SK-N-SH (cell line): Measurements from ENCODE around the gene LRRC8C. TPM values are rescaled to one million over a fixed set of nuclear protein-coding genes. Genes with fewer than 3 reads are reported as not detected.

Experiments used
- CTCF ChIA-PET: fragments of 300-600, 350-600 bp; formaldehyde crosslinking; extraction: SDS; loops from one replicate; lab custom pipeline; 2021; lab: Yijun Ruan, JAX
- POLR2A ChIA-PET: fragments of 350-600 bp; sonication (Branson Sonifier 250); formaldehyde crosslinking; extraction: SDS; loops from one replicate; lab custom pipeline; 2020; ENCODE audit warnings: antibody characterized with exemption, inconsistent platforms; lab: Yijun Ruan, JAX
- DNase-seq: peaks from one replicate; pipeline ENCODE4 v3.0.0; 2012
- H2AFZ ChIP-seq: fragments of 200-600 bp; sonication (generic); 2 replicates; pipeline ENCODE4 v1.8.1; 2016; ENCODE audit warnings: antibody characterized with exemption, mild to moderate bottlenecking, low read depth
- H3F3A ChIP-seq: fragments of 200-600 bp; sonication (generic); replicated peaks from 2 replicates; pipeline ENCODE3; 2016; ENCODE audit warnings: antibody characterized with exemption, mild to moderate bottlenecking; ENCODE audit not compliant: insufficient read depth
- H3K27ac ChIP-seq, 2 experiments: fragments of 200-500 bp in 1 of 2; fragments of 200-600 bp in 1 of 2; sonication (Bioruptor generic) in 1 of 2; sonication (generic), shearing (Covaris generic) in 1 of 2; 2 replicates each; pipeline versions ENCODE4 v1.5.1 to v1.6.1; 2014 to 2016; ENCODE audit warnings: low read depth in 2 of 2, inconsistent platforms in 1 of 2, low read length in 1 of 2, mild to moderate bottlenecking in 1 of 2, mixed read lengths in 1 of 2
- H3K27me3 ChIP-seq: fragments of 200-600 bp; sonication (generic), shearing (Covaris generic); 2 replicates; pipeline ENCODE4 v1.6.1; 2016; ENCODE audit warnings: mixed run types; ENCODE audit not compliant: insufficient read depth
- H3K36me3 ChIP-seq, 2 experiments: fragments of 200-500 bp in 1 of 2; fragments of 200-600 bp in 1 of 2; sonication (Bioruptor generic) in 1 of 2; sonication (generic) in 1 of 2; replicated peaks in 1 of 2; 2 replicates each; pipeline versions ENCODE3 to v1.5.1; 2014 to 2016; ENCODE audit warnings: low read length in 1 of 2, mild to moderate bottlenecking in 1 of 2; ENCODE audit not compliant: insufficient read depth in 2 of 2, control insufficient read depth in 1 of 2
- H3K4me1 ChIP-seq, 2 experiments: fragments of 200-500 bp in 1 of 2; fragments of 200-600 bp in 1 of 2; sonication (Bioruptor generic) in 1 of 2; sonication (generic), shearing (Covaris generic) in 1 of 2; 2 replicates each; pipeline versions ENCODE4 v1.5.1 to v1.6.1; 2014 to 2016; ENCODE audit warnings: low read depth in 1 of 2, low read length in 1 of 2, mixed run types in 1 of 2; ENCODE audit not compliant: insufficient read depth in 2 of 2, control insufficient read depth in 1 of 2
- H3K4me2 ChIP-seq: fragments of 200-600 bp; sonication (generic), shearing (Covaris generic); 2 replicates; pipeline ENCODE4 v1.6.1; 2017; ENCODE audit warnings: mixed run types
- H3K4me3 ChIP-seq, 2 experiments: fragments of 200-500 bp in 1 of 2; fragments of 200-600 bp in 1 of 2; sonication (Bioruptor generic) in 1 of 2; sonication (generic), shearing (Covaris generic) in 1 of 2; 2 replicates each; pipeline versions ENCODE4 v1.5.1 to v1.8.1; 2014 to 2016; ENCODE audit warnings: low read depth in 2 of 2, inconsistent platforms in 1 of 2, low read length in 1 of 2, mild to moderate bottlenecking in 1 of 2, mixed read lengths in 1 of 2, moderate library complexity in 1 of 2
- H3K79me2 ChIP-seq: fragments of 200-600 bp; sonication (generic); 2 replicates; pipeline ENCODE4 v1.8.1; 2017; ENCODE audit warnings: mild to moderate bottlenecking; ENCODE audit not compliant: insufficient read depth
- H3K9ac ChIP-seq: fragments of 200-600 bp; sonication (generic); 2 replicates; pipeline ENCODE4 v1.6.1; 2017; ENCODE audit warnings: mixed run types
- H3K9me2 ChIP-seq: fragments of 200-600 bp; sonication (generic); 2 replicates; pipeline ENCODE4 v1.6.1; 2017; ENCODE audit warnings: mixed run types
- H3K9me3 ChIP-seq: fragments of 200-600 bp; sonication (generic); 2 replicates; pipeline ENCODE4 v1.6.1; 2017; ENCODE audit warnings: mixed run types, mild to moderate bottlenecking, moderate library complexity
- H4K20me1 ChIP-seq: fragments of 200-600 bp; sonication (generic); 2 replicates; pipeline ENCODE4 v1.6.1; 2017; ENCODE audit warnings: mild to moderate bottlenecking, mixed run types; ENCODE audit not compliant: insufficient read depth
- EP300 ChIP-seq, 2 experiments: IDR thresholded peaks; 2 replicates each; pipeline versions ENCODE4 v1.4.0 to v1.6.1; 2012; ENCODE audit warnings: borderline replicate concordance in 1 of 2, low read depth in 1 of 2, low read length in 1 of 2
- EZH2phosphoT487 ChIP-seq: fragments of 200-600 bp; sonication (generic); IDR thresholded peaks from 2 replicates; pipeline ENCODE4 v1.6.1; 2017; ENCODE audit warnings: low read depth, mixed run types, mild to moderate bottlenecking, antibody characterized with exemption, moderate library complexity, borderline replicate concordance
- FOXJ3 ChIP-seq: sonication (generic); formaldehyde crosslinking; IDR thresholded peaks from 2 replicates; pipeline ENCODE4 v1.5.1; 2020; ENCODE audit warnings: mild to moderate bottlenecking, missing genetic modification reagents
- GATA2 ChIP-seq: sonication (generic); formaldehyde crosslinking; IDR thresholded peaks from 2 replicates; pipeline ENCODE4 v1.5.0; 2020; ENCODE audit warnings: mild to moderate bottlenecking, missing genetic modification reagents
- MXI1 ChIP-seq: IDR thresholded peaks from 2 replicates; pipeline ENCODE4 v1.6.1; 2012; ENCODE audit warnings: mild to moderate bottlenecking, low read depth, low read length, improper control_type of control experiment
- NRF1 ChIP-seq: IDR thresholded peaks from 2 replicates; pipeline ENCODE4 v1.6.1; 2012; ENCODE audit warnings: low read depth, mild to moderate bottlenecking, low read length
- POLR2AphosphoS5 ChIP-seq: IDR thresholded peaks from 2 replicates; pipeline ENCODE4 v1.6.1; 2012; ENCODE audit warnings: low read depth, low read length
- RCOR1 ChIP-seq: fragments of 150-350 bp; IDR thresholded peaks from 2 replicates; pipeline ENCODE4 v1.6.1; 2017; ENCODE audit warnings: antibody characterized with exemption, low read length
- RFX5 ChIP-seq: IDR thresholded peaks from 2 replicates; pipeline ENCODE4 v1.6.1; 2012; ENCODE audit warnings: mild to moderate bottlenecking, improper control_type of control experiment, low read length
- TAF1 ChIP-seq: IDR thresholded peaks from 2 replicates; pipeline ENCODE4 v1.6.1; 2012; ENCODE audit warnings: low read depth, mild to moderate bottlenecking, low read length, moderate library complexity, borderline replicate concordance
- YY1 ChIP-seq: IDR thresholded peaks from 2 replicates; pipeline ENCODE4 v1.4.0; 2012; ENCODE audit warnings: low read depth, mild to moderate bottlenecking
- WGBS: methylation state at CpG from one replicate; pipeline ENCODE4 v1.1.6; 2017; ENCODE audit warnings: low lambda C conversion rate; 5-methylcytosine and 5-hydroxymethylcytosine counted together
- polyA plus RNA-seq, 3 experiments: library from polyadenylated mRNA; depleted of rRNA; stranded (reverse); fragments of >200 nt; gene quantifications; 2 replicates each; pipeline ENCODE4 v1.2.3, GENCODE V29; 2012
- TF ChIP-seq, protein P1 (sequence below): IDR thresholded peaks from 2 replicates; pipeline ENCODE4; 2012
- TF ChIP-seq, protein P2 (sequence below): fragments of 150-350 bp; IDR thresholded peaks from 2 replicates; pipeline ENCODE4 v1.6.1; 2016; ENCODE audit warnings: mild to moderate bottlenecking, low read depth, low read length
- TF ChIP-seq, protein P3 (sequence below): IDR thresholded peaks from 2 replicates; pipeline ENCODE4 v1.4.0; 2012; ENCODE audit warnings: low read depth

The LRRC8C gene
- polyA plus RNA-seq, 1 of the 3 experiments (the other 2 are of a cell fraction): 4.2 TPM

DNA sequence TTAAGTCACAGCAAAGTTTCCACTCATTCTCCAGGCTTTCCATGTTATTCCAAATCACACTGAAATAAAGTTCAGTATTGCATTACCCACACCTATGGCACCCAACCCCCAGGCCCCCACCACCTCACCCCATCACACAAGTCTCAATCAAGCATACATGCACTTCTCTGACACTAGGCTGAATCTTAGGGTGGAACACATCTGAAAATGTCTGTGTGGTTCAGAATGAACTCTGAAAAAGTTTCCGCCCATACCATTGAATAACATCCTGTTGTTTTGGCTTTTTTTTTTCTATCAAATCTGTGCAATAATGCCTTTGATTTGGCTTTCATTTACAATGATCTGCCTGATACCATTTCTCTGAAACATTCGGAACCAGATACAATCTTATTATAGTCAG, 25.8 kb upstream of the LRRC8C start:
- Histone ChIP-seq H3K9me3 (no peaks in the 10 kb centered on the region), H3K9me2 (no peaks in the 10 kb centered on the region), H3K27ac (no peak overlapping the region), H3K27me3 (no peaks in the 10 kb centered on the region), H4K20me1 (no peaks in the 10 kb centered on the region), H3K79me2 (no peaks in the 10 kb centered on the region), H3K4me1 (peaks cover 3 to 20% of the 10 kb centered on the region in 2 experiments; a peak in 3 of 4 replicates), H3K4me2 (no peak overlapping the region), H3K36me3 (no peaks in the 10 kb centered on the region), H3K4me3 (no peak overlapping the region), H2AFZ (no peak overlapping the region), H3F3A (no peaks in the 10 kb centered on the region), H3K9ac (no peak overlapping the region)
- WGBS: 84% methylated on average over 2 of the region's 2 CpGs
- no peak for DNase-seq
- TF ChIP-seq RFX5 (no peak), FOXJ3 (CRISPR knock-in tag) (no peak), GATA2 (peak; percentile 45; the same call in 1 of the 2 replicates), YY1 (no peak)
- ChIA-PET POLR2A (no interaction called here), CTCF (interaction anchor here (1.1 to 5.5 kb wide), 5 partner anchors 8 to 173 kb away, joined by 4 to 43 read pairs (median 4); partner anchors contain the start of gene LRRC8C)

DNA sequence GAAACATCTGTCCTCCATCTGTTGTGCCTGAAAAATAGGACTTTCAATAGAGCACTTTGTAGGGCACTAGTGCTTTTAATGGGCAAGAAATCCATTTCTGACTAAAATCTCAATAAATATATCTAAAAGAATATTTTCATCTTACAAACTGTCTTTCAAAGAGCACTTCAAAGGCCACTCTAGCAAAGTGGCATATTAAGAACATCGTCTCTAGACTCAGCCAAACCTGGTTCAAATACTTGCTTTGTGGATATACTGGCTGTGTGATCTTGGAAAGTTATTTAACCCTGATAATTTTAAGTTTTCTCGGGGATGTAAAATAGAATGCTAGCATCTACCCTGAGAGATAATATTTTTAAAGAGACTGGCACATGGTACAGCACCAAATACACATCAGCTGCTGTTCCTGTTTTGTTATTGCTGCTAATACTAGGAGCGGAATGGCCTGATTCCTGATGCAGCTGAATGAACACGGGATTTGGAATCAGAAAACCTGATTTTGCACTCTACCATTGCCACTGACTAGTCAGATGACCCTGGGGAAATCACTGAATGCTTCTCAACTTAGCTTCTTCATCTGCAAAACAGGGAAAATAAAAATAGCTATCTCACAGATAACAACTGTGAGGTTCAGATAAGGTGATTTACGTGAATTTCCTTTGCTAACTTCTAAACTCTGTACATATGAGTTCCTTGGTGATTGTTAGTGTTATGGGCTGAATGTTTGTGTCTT, 25.2 kb upstream of the LRRC8C start:
- Histone ChIP-seq H3K27me3 (no peaks in the 10 kb centered on the region), H3K4me1 (peaks cover 3 to 20% of the 10 kb centered on the region in 2 experiments; a peak in 3 of 4 replicates)

More for the DNA sequence above, 25.2 kb upstream of the LRRC8C start:
- H3K79me2 ChIP-seq: no peaks in the 10 kb centered on the region
- no peaks in the 10 kb centered on the region for H3K36me3 ChIP-seq
- WGBS: 78% methylated on average over 5 of the region's 5 CpGs
- H2AFZ ChIP-seq: no peak overlapping the region
- no peak overlapping the region for H3K4me3 ChIP-seq
- TF ChIP-seq, protein P1, sequence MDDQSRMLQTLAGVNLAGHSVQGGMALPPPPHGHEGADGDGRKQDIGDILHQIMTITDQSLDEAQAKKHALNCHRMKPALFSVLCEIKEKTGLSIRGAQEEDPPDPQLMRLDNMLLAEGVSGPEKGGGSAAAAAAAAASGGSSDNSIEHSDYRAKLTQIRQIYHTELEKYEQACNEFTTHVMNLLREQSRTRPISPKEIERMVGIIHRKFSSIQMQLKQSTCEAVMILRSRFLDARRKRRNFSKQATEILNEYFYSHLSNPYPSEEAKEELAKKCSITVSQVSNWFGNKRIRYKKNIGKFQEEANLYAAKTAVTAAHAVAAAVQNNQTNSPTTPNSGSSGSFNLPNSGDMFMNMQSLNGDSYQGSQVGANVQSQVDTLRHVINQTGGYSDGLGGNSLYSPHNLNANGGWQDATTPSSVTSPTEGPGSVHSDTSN: no peak
- TF ChIP-seq EZH2phosphoT487: no peak
- TF ChIP-seq, protein P2, sequence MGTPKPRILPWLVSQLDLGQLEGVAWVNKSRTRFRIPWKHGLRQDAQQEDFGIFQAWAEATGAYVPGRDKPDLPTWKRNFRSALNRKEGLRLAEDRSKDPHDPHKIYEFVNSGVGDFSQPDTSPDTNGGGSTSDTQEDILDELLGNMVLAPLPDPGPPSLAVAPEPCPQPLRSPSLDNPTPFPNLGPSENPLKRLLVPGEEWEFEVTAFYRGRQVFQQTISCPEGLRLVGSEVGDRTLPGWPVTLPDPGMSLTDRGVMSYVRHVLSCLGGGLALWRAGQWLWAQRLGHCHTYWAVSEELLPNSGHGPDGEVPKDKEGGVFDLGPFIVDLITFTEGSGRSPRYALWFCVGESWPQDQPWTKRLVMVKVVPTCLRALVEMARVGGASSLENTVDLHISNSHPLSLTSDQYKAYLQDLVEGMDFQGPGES: no peak
- TF ChIP-seq, protein P3, sequence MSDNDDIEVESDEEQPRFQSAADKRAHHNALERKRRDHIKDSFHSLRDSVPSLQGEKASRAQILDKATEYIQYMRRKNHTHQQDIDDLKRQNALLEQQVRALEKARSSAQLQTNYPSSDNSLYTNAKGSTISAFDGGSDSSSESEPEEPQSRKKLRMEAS: no peak
- no peak for TF ChIP-seq MXI1
- TF ChIP-seq NRF1: no peak
- TF ChIP-seq POLR2AphosphoS5: no peak
- TF ChIP-seq EP300 (IDR thresholded peaks at IDR 0.05; ENCODE audit: borderline replicate concordance in 1 of 2, low read depth in 1 of 2, low read length in 1 of 2): no peak
- no peak for TF ChIP-seq TAF1
- no peak for TF ChIP-seq RCOR1
- no peak overlapping the region for H3K9ac ChIP-seq
- no peak overlapping the region for H3K4me2 ChIP-seq
- peak overlapping the region in 1 of 2 experiments; percentile 43; a peak in 1 of 4 replicates for H3K27ac ChIP-seq
- H3K9me3 ChIP-seq: no peaks in the 10 kb centered on the region
- H4K20me1 ChIP-seq: no peaks in the 10 kb centered on the region
- no peak for DNase-seq
- ChIA-PET CTCF (interaction anchor here (0.9 to 5.5 kb wide), 7 partner anchors 8 to 173 kb away, joined by 3 to 43 read pairs (median 4); partner anchors contain the start of gene LRRC8C), POLR2A (no interaction called here)
- H3K9me2 ChIP-seq: no peaks in the 10 kb centered on the region
- H3F3A ChIP-seq: no peaks in the 10 kb centered on the region
